GM23338 (cell line): ENCODE results near the gene CLEC14A. TPM values are rescaled to one million over a fixed set of nuclear protein-coding genes. Genes with fewer than 3 reads are reported as not detected.

ENCODE experiments used
- ATAC-seq: fragments of 200-7000 bp; cut with Tn5 transposase; 3 replicates; pipeline ENCODE4 v1.9.1; 2020
- DNase-seq: peaks from one replicate; pipeline ENCODE4 v3.0.0-alpha.2; 2015; ENCODE audit warnings: low spot score
- H2AFZ ChIP-seq: fragments of 200-600 bp; sonication (generic); 2 replicates; pipeline ENCODE4 v1.8.0; 2016; ENCODE audit warnings: antibody characterized with exemption, mild to moderate bottlenecking, moderate library complexity
- H3F3A ChIP-seq: fragments of 200-600 bp; sonication (generic); replicated peaks from 2 replicates; pipeline ENCODE4 v1.8.0; 2017; ENCODE audit warnings: antibody characterized with exemption, mixed run types, low read depth
- H3K27ac ChIP-seq: fragments of 200-600 bp; sonication (generic); 2 replicates; pipeline ENCODE4 v1.6.1; 2016; ENCODE audit warnings: low read depth
- H3K27me3 ChIP-seq: fragments of 200-600 bp; sonication (generic); 2 replicates; pipeline ENCODE4 v1.8.0; 2016; ENCODE audit warnings: mild to moderate bottlenecking, mixed run types, moderate library complexity; ENCODE audit not compliant: insufficient read depth
- H3K36me3 ChIP-seq: fragments of 200-600 bp; sonication (generic); 2 replicates; pipeline ENCODE4 v1.8.0; 2016; ENCODE audit warnings: mild to moderate bottlenecking; ENCODE audit not compliant: insufficient read depth
- H3K4me1 ChIP-seq: fragments of 200-600 bp; sonication (generic); 2 replicates; pipeline ENCODE4 v1.8.0; 2016; ENCODE audit warnings: mild to moderate bottlenecking, moderate library complexity; ENCODE audit not compliant: insufficient read depth
- H3K4me2 ChIP-seq: fragments of 200-600 bp; sonication (generic); 2 replicates; pipeline ENCODE4 v1.7.1; 2017; ENCODE audit warnings: mixed run types
- H3K4me3 ChIP-seq: fragments of 200-600 bp; sonication (generic); 2 replicates; pipeline ENCODE4 v1.6.1; 2016; ENCODE audit warnings: mixed run types
- H3K79me2 ChIP-seq: fragments of 200-600 bp; sonication (generic); replicated peaks from 2 replicates; pipeline ENCODE4 v1.8.0; 2017; ENCODE audit warnings: mild to moderate bottlenecking; ENCODE audit not compliant: insufficient read depth
- H3K9me2 ChIP-seq: fragments of 200-600 bp; sonication (generic); 2 replicates; pipeline ENCODE4 v1.8.0; 2017; ENCODE audit not compliant: insufficient read depth
- H4K20me1 ChIP-seq: fragments of 200-600 bp; sonication (generic); replicated peaks from 2 replicates; pipeline ENCODE4 v1.8.0; 2017; ENCODE audit warnings: mild to moderate bottlenecking; ENCODE audit not compliant: insufficient read depth
- H3K27ac Mint-ChIP-seq: 2 replicates; pipeline ENCODE4 v1.8.0; 2020; ENCODE audit warnings: inconsistent platforms, mild to moderate bottlenecking, moderate library complexity, mixed read lengths
- H3K27me3 Mint-ChIP-seq: 3 replicates; pipeline ENCODE4 v1.8.0; 2022; ENCODE audit warnings: low read depth, mild to moderate bottlenecking, moderate library complexity, mixed read lengths, inconsistent platforms; ENCODE audit not compliant: insufficient read depth, poor library complexity
- H3K36me3 Mint-ChIP-seq: 3 replicates; pipeline ENCODE4 v1.8.0; 2021; ENCODE audit warnings: low read depth, mild to moderate bottlenecking, inconsistent platforms, moderate library complexity, mixed read lengths
- H3K4me1 Mint-ChIP-seq: 3 replicates; pipeline ENCODE4 v1.8.0; 2020; ENCODE audit warnings: mild to moderate bottlenecking, inconsistent platforms, mixed read lengths
- H3K4me3 Mint-ChIP-seq: 3 replicates; pipeline ENCODE4 v1.8.0; 2021; ENCODE audit warnings: moderate library complexity, mild to moderate bottlenecking, inconsistent platforms, mixed read lengths
- H3K9me3 Mint-ChIP-seq: 3 replicates; pipeline ENCODE4 v1.8.0; 2020; ENCODE audit warnings: moderate library complexity, mild to moderate bottlenecking, inconsistent platforms, mixed read lengths
- CREB1 ChIP-seq: fragments of 250-450 bp; sonication (Bioruptor Pico); IDR thresholded peaks from 2 replicates; pipeline ENCODE4 v1.5.0; 2020; ENCODE audit warnings: low read depth, mild to moderate bottlenecking, moderate library complexity
- EZH2 ChIP-seq: fragments of 200-600 bp; sonication (generic); IDR thresholded peaks from one replicate; pipeline ENCODE4 v1.8.0; 2017; ENCODE audit warnings: antibody characterized with exemption, mild to moderate bottlenecking, low read depth; ENCODE audit not compliant: unreplicated experiment
- JUNB ChIP-seq: IDR thresholded peaks from one replicate; pipeline ENCODE4 v1.6.1; 2016; ENCODE audit warnings: antibody characterized with exemption; ENCODE audit not compliant: unreplicated experiment
- POLR2AphosphoS5 ChIP-seq: IDR thresholded peaks from 2 replicates; pipeline ENCODE4 v1.6.1; 2016; ENCODE audit warnings: antibody characterized with exemption, low read depth
- ZNF114 ChIP-seq: fragments of 250-450 bp; sonication (Bioruptor Pico); IDR thresholded peaks from 2 replicates; pipeline ENCODE4 v1.5.0; 2020; ENCODE audit warnings: mild to moderate bottlenecking, moderate library complexity
- ZNF331 ChIP-seq: fragments of 250-450 bp; sonication (Bioruptor Pico); IDR thresholded peaks from 2 replicates; pipeline ENCODE4 v1.5.0; 2020; ENCODE audit warnings: low read depth, mild to moderate bottlenecking, moderate library complexity
- polyA plus RNA-seq: library from polyadenylated mRNA; unstranded; fragments of >200 nt; fragmentation: Nextera tagmentation; extraction: Ambion mirVana; gene quantifications from 2 replicates; pipeline ENCODE4 v1.2.1, GENCODE V29; 2016
- total RNA-seq: library from RNA; depleted of rRNA; stranded (reverse); fragments of >200 nt; shearing (Covaris generic); gene quantifications from 2 replicates; pipeline ENCODE4 v1.2.3, GENCODE V29; 2014
- TF ChIP-seq, protein P1 (sequence below): fragments of 250-450 bp; sonication (Bioruptor Pico); IDR thresholded peaks from 2 replicates; pipeline ENCODE4 v1.5.0; 2020; ENCODE audit warnings: mild to moderate bottlenecking, moderate library complexity
- TF ChIP-seq, protein P2 (sequence below), 2 experiments: fragments of 200-600 bp in 1 of 2; sonication (generic) in 1 of 2; conservative IDR thresholded peaks; 2 replicates each; pipeline versions ENCODE4 v1.5.1 to v1.6.1; 2016 to 2017; ENCODE audit warnings: antibody characterized with exemption in 2 of 2, low read depth in 2 of 2, mild to moderate bottlenecking in 2 of 2, moderate library complexity in 1 of 2

Gene CLEC14A
- total and polyA plus RNA-seq, 2 experiments from 2014 or later = not detected

DNA sequence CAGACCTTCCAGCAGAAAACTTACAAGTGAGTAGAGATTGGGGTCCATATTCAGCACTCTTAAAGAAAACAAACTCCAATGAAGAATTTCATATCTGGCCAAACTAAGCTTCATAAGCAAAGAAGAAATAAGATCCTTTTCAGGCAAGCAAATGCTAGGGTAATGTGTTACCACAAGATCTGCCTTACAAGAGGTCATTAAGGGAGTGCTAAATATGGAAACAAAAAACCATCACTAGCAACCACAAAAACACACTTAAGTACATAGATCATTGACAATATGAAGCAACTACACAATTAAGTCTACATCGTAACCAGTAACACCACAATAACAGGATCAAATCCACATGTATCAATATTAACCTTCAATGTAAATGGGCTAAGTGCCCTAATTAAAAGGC lies 47.1 kb upstream of the CLEC14A start (continued):
- TF ChIP-seq, protein P1, sequence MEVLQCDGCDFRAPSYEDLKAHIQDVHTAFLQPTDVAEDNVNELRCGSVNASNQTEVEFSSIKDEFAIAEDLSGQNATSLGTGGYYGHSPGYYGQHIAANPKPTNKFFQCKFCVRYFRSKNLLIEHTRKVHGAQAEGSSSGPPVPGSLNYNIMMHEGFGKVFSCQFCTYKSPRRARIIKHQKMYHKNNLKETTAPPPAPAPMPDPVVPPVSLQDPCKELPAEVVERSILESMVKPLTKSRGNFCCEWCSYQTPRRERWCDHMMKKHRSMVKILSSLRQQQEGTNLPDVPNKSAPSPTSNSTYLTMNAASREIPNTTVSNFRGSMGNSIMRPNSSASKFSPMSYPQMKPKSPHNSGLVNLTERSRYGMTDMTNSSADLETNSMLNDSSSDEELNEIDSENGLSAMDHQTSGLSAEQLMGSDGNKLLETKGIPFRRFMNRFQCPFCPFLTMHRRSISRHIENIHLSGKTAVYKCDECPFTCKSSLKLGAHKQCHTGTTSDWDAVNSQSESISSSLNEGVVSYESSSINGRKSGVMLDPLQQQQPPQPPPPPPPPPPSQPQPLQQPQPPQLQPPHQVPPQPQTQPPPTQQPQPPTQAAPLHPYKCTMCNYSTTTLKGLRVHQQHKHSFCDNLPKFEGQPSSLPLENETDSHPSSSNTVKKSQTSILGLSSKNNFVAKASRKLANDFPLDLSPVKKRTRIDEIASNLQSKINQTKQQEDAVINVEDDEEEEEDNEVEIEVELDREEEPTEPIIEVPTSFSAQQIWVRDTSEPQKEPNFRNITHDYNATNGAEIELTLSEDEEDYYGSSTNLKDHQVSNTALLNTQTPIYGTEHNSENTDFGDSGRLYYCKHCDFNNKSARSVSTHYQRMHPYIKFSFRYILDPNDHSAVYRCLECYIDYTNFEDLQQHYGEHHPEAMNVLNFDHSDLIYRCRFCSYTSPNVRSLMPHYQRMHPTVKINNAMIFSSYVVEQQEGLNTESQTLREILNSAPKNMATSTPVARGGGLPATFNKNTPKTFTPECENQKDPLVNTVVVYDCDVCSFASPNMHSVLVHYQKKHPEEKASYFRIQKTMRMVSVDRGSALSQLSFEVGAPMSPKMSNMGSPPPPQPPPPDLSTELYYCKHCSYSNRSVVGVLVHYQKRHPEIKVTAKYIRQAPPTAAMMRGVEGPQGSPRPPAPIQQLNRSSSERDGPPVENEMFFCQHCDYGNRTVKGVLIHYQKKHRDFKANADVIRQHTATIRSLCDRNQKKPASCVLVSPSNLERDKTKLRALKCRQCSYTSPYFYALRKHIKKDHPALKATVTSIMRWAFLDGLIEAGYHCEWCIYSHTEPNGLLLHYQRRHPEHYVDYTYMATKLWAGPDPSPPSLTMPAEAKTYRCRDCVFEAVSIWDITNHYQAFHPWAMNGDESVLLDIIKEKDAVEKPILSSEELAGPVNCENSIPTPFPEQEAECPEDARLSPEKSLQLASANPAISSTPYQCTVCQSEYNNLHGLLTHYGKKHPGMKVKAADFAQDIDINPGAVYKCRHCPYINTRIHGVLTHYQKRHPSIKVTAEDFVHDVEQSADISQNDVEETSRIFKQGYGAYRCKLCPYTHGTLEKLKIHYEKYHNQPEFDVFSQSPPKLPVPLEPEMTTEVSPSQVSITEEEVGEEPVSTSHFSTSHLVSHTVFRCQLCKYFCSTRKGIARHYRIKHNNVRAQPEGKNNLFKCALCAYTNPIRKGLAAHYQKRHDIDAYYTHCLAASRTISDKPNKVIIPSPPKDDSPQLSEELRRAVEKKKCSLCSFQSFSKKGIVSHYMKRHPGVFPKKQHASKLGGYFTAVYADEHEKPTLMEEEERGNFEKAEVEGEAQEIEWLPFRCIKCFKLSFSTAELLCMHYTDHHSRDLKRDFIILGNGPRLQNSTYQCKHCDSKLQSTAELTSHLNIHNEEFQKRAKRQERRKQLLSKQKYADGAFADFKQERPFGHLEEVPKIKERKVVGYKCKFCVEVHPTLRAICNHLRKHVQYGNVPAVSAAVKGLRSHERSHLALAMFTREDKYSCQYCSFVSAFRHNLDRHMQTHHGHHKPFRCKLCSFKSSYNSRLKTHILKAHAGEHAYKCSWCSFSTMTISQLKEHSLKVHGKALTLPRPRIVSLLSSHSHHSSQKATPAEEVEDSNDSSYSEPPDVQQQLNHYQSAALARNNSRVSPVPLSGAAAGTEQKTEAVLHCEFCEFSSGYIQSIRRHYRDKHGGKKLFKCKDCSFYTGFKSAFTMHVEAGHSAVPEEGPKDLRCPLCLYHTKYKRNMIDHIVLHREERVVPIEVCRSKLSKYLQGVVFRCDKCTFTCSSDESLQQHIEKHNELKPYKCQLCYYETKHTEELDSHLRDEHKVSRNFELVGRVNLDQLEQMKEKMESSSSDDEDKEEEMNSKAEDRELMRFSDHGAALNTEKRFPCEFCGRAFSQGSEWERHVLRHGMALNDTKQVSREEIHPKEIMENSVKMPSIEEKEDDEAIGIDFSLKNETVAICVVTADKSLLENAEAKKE = no peak
- TF ChIP-seq JUNB = no peak
- no peak for TF ChIP-seq ZNF114 (CRISPR knock-in tag)

DNA sequence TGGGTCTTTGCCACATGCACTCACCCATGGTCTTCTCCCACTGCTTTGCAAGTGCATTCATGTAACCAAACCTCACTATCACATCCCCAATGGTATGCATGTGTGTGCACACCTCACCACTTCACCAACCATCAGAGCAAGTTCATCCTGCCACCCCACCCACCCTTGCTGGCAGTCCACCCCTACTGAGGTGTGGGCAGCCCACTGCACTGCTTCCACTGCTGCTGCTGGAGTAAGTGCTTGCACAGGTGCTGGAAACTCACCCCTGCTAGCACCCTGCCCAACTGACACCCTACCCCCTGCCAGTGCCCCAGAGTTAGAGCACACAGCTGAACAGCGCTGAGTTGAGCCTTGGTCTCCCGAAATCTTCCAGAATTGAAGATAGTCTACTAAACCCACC lies 46.1 kb upstream of the CLEC14A start:
- Histone ChIP-seq H3K9me2 (no peaks in the 10 kb centered on the region; the same call in 1 of the 2 replicates), H2AFZ (no peak overlapping the region), H3K4me2 (no peak overlapping the region), H3K27ac (no peak overlapping the region), H3K4me3 (no peak overlapping the region), H4K20me1 (no peaks in the 10 kb centered on the region), H3F3A (no peaks in the 10 kb centered on the region), H3K27me3 (no peaks in the 10 kb centered on the region), H3K4me1 (no peaks in the 10 kb centered on the region; the same call in 1 of the 2 replicates), H3K79me2 (no peaks in the 10 kb centered on the region), H3K36me3 (no peaks in the 10 kb centered on the region)
- H3K9me3 Mint-ChIP-seq = no peaks in the 10 kb centered on the region
- no peak for TF ChIP-seq JUNB
- no peak for TF ChIP-seq ZNF331 (CRISPR knock-in tag)
- TF ChIP-seq, protein P2, sequence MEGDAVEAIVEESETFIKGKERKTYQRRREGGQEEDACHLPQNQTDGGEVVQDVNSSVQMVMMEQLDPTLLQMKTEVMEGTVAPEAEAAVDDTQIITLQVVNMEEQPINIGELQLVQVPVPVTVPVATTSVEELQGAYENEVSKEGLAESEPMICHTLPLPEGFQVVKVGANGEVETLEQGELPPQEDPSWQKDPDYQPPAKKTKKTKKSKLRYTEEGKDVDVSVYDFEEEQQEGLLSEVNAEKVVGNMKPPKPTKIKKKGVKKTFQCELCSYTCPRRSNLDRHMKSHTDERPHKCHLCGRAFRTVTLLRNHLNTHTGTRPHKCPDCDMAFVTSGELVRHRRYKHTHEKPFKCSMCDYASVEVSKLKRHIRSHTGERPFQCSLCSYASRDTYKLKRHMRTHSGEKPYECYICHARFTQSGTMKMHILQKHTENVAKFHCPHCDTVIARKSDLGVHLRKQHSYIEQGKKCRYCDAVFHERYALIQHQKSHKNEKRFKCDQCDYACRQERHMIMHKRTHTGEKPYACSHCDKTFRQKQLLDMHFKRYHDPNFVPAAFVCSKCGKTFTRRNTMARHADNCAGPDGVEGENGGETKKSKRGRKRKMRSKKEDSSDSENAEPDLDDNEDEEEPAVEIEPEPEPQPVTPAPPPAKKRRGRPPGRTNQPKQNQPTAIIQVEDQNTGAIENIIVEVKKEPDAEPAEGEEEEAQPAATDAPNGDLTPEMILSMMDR (conservative IDR thresholded peaks at IDR 0.05; ENCODE audit: low read depth in 2 of 2) = no peak
- TF ChIP-seq POLR2AphosphoS5 = no peak
- no peak for TF ChIP-seq CREB1 (CRISPR knock-in tag)
- no peak for TF ChIP-seq EZH2
- no peak for TF ChIP-seq ZNF114 (CRISPR knock-in tag)
- no peak overlapping the region for H3K27ac Mint-ChIP-seq
- ATAC-seq (no peak), DNase-seq (no peak)
- H3K36me3 Mint-ChIP-seq = no peaks in the 10 kb centered on the region
- H3K27me3 Mint-ChIP-seq = peaks cover 4% of the 10 kb centered on the region
- no peak overlapping the region for H3K4me3 Mint-ChIP-seq
- H3K4me1 Mint-ChIP-seq = no peaks in the 10 kb centered on the region; the same call in 1 of the 3 replicates
